Karpas-422 (cell line): ENCODE data around the gene PRKN. TPM values are rescaled to one million over a fixed set of nuclear protein-coding genes. Genes with fewer than 3 reads are reported as not detected.

Experiments used
- DNase-seq: peaks from one replicate; pipeline ENCODE4 v3.0.0-alpha.2; 2015
- H2AFZ ChIP-seq: fragments of 200-600 bp; sonication (generic); 2 replicates; pipeline ENCODE4 v1.6.1; 2014; ENCODE audit warnings: antibody characterized with exemption, low read length, mixed read lengths
- H3K27ac ChIP-seq: fragments of 200-600 bp; sonication (generic); 2 replicates; pipeline ENCODE4 v1.5.1; 2014; ENCODE audit warnings: mild to moderate bottlenecking, low read length, moderate library complexity
- H3K27me3 ChIP-seq: fragments of 200-600 bp; sonication (generic); 2 replicates; pipeline ENCODE4 v1.6.1; 2014; ENCODE audit warnings: low read length, mixed read lengths
- H3K36me3 ChIP-seq: fragments of 200-600 bp; sonication (generic); 2 replicates; pipeline ENCODE4 v1.6.1; 2014; ENCODE audit warnings: low read length, mixed read lengths; ENCODE audit not compliant: insufficient read depth
- H3K4me1 ChIP-seq: fragments of 200-600 bp; sonication (generic); 2 replicates; pipeline ENCODE4 v1.6.1; 2014; ENCODE audit warnings: mild to moderate bottlenecking, low read length, mixed read lengths
- H3K4me2 ChIP-seq: fragments of 200-600 bp; sonication (generic); 2 replicates; pipeline ENCODE4 v1.6.1; 2014; ENCODE audit warnings: low read length, low read depth, mild to moderate bottlenecking; ENCODE audit not compliant: poor library complexity, severe bottlenecking
- H3K4me3 ChIP-seq: fragments of 200-600 bp; sonication (generic); 2 replicates; pipeline ENCODE4 v1.5.1; 2014; ENCODE audit warnings: mild to moderate bottlenecking, antibody characterized with exemption, low read length, mixed read lengths
- H3K79me2 ChIP-seq: fragments of 200-600 bp; sonication (generic); 2 replicates; pipeline ENCODE4 v1.6.1; 2014; ENCODE audit warnings: mild to moderate bottlenecking, low read length, mixed read lengths
- H3K9ac ChIP-seq: fragments of 200-600 bp; sonication (generic); 2 replicates; pipeline ENCODE4 v1.6.0; 2014; ENCODE audit warnings: low read length
- H3K9me2 ChIP-seq: fragments of 200-600 bp; sonication (generic), shearing (Covaris generic); replicated peaks from 2 replicates; pipeline ENCODE4 v1.6.0; 2014; ENCODE audit warnings: mild to moderate bottlenecking, low read length, moderate library complexity; ENCODE audit not compliant: insufficient read depth
- H3K9me3 ChIP-seq: fragments of 300-700, 200-600 bp; sonication (generic); 2 replicates; pipeline ENCODE4 v1.6.1; 2014; ENCODE audit warnings: low read length, mixed read lengths
- H4K20me1 ChIP-seq: fragments of 200-600 bp; sonication (generic); 2 replicates; pipeline ENCODE4 v1.6.1; 2014; ENCODE audit warnings: mild to moderate bottlenecking, antibody characterized with exemption, low read length, low read depth; ENCODE audit not compliant: insufficient read depth
- total RNA-seq: library from RNA; depleted of rRNA; stranded (reverse); fragments of >200 nt; shearing (Covaris generic); gene quantifications from 2 replicates; pipeline ENCODE4 v1.2.3, GENCODE V29; 2014; ENCODE audit warnings: low replicate concordance

Gene PRKN
- total RNA-seq, 1 experiment from 2014 or later, result not detected

DNA sequence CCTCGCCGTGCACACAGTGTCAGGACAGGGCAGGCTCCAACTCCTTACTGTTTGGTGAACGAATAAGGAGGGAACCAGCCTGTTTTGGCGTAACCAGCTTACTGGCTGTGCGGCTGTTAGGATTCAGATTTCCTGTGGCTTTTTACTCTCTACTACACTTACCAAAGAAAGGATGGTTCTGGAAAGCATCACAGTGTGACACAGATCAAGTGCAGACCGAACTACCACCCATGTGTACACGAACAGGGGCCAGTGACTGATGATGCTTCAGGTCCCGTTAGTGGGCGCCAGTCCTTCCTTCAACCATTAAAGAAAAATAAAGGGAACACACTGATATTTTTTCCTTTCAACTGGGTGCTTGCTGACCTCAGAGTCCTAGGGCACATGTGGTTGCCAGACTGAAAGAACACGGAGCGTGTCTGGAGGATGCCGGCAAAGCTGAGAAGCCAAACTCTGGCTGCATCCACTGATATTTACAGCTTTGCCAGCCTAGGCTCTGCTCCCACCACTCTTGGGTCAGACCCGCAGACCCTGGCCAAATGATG is 1101.4 kb downstream of the PRKN start:
- Histone ChIP-seq H3K9me3 (no peaks in the 10 kb centered on the region), H3K9me2 (0 out of 2 replicates have a peak, but pooled peaks cover 5% of the 10 kb centered on the region), H3K4me2 (no peak overlapping the region), H4K20me1 (no peaks in the 10 kb centered on the region), H3K9ac (no peak overlapping the region), H3K36me3 (no peaks in the 10 kb centered on the region), H2AFZ (no peak overlapping the region), H3K27me3 (no peaks in the 10 kb centered on the region), H3K4me3 (no peak overlapping the region), H3K4me1 (no peaks in the 10 kb centered on the region), H3K27ac (no peak overlapping the region), H3K79me2 (no peaks in the 10 kb centered on the region)
- DNase-seq, result no peak

DNA sequence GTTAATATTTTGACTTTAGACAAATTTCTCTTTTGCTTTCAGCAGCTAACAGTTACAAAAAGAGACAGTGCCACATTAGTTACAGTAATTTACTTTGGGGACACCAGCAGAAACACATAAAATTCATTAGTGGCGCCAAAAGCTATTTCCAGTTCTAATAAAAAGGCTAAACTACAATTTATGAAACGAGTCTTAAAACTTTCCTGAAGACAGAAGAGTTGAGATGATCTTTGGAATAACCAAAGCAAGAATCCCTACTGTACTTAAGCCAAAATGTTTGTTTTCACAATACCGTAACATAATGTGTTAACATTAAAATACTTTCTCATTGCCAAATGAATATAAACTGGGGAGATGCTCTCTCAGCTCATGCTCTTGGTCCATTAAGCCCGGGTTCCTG is 1103.5 kb downstream of the PRKN start:
- Histone ChIP-seq H3K9me3 (no peaks in the 10 kb centered on the region), H3K79me2 (no peaks in the 10 kb centered on the region), H3K4me1 (no peaks in the 10 kb centered on the region), H3K4me2 (no peak overlapping the region), H3K4me3 (no peak overlapping the region), H3K27ac (no peak overlapping the region), H2AFZ (no peak overlapping the region), H3K9ac (no peak overlapping the region), H3K27me3 (no peaks in the 10 kb centered on the region), H3K9me2 (0 out of 2 replicates have a peak, but pooled peaks cover 5% of the 10 kb centered on the region), H4K20me1 (no peaks in the 10 kb centered on the region), H3K36me3 (no peaks in the 10 kb centered on the region)
- DNase-seq, result no peak

DNA sequence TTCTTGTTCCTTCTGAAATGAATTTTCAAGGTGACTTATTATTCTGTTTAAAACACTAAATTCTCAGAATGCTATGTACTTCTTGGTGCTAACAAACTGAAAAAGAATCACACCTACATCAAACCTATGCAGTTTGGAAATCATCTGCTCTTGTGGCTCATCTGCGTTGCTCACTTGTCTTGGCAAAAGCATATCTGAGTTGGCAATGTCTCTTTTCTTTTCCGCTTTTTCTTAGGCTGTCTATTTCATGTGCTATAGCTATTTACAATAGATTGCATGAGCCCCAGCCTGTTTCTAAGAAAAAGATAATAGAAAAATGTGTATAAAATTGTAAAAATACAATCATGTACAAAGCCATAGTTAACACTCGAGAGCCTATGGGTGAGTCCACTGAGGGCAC is 1104.8 kb downstream of the PRKN start:
- H3K9me3 ChIP-seq, result no peaks in the 10 kb centered on the region

DNA sequence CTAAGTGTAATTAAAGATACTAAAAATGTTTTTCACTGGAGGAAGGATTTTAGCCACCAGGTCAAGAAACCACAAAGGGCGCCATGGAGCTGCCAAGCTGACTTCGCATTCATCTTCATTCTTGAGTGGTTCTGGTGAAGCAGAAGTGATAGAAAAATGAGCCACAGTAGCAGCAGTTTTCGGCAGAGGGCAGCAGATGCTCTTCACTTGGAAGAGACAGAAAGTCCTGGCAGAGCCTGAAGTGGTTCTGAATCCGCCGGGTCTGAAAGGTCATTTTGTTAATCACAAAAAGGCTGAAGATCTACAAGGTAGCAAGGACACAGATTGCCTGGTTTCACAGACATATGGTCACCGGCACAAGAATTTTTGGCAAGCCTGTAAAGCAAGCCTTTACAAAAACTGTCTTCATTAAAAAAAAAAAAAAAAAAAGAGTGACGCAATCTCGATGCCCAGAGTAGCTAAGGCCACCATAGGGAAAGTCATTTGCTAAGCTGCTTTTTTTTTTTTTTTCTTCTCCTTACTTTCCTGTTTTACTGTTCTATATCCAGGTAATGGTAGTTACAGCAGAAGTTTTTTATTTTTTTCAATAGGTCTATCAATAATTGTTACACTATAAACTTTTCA is 1108.6 kb downstream of the PRKN start:
- no peak overlapping the region for H3K9ac ChIP-seq
- H2AFZ ChIP-seq, result no peak overlapping the region
- H3K27me3 ChIP-seq, result no peaks in the 10 kb centered on the region
- H3K4me2 ChIP-seq, result no peak overlapping the region
- no peaks in the 10 kb centered on the region for H3K79me2 ChIP-seq
- no peaks in the 10 kb centered on the region for H4K20me1 ChIP-seq
- 0 out of 2 replicates have a peak, but pooled peaks cover 2% of the 10 kb centered on the region for H3K4me1 ChIP-seq
- H3K9me3 ChIP-seq, result no peaks in the 10 kb centered on the region
- no peaks in the 10 kb centered on the region for H3K36me3 ChIP-seq
- H3K4me3 ChIP-seq, result no peak overlapping the region
- H3K27ac ChIP-seq, result no peak overlapping the region
- peak; percentile 79 for DNase-seq
- H3K9me2 ChIP-seq, result no peaks in the 10 kb centered on the region

More for the DNA sequence above, 1104.8 kb downstream of the PRKN start:
- Histone ChIP-seq H4K20me1 (no peaks in the 10 kb centered on the region), H3K9ac (no peak overlapping the region), H3K27me3 (no peaks in the 10 kb centered on the region), H3K4me2 (no peak overlapping the region), H3K36me3 (no peaks in the 10 kb centered on the region), H3K27ac (no peak overlapping the region), H3K4me1 (0 out of 2 replicates have a peak, but pooled peaks cover 2% of the 10 kb centered on the region), H3K4me3 (no peak overlapping the region), H3K79me2 (no peaks in the 10 kb centered on the region), H2AFZ (no peak overlapping the region), H3K9me2 (no peaks in the 10 kb centered on the region)
- DNase-seq, result no peak

DNA sequence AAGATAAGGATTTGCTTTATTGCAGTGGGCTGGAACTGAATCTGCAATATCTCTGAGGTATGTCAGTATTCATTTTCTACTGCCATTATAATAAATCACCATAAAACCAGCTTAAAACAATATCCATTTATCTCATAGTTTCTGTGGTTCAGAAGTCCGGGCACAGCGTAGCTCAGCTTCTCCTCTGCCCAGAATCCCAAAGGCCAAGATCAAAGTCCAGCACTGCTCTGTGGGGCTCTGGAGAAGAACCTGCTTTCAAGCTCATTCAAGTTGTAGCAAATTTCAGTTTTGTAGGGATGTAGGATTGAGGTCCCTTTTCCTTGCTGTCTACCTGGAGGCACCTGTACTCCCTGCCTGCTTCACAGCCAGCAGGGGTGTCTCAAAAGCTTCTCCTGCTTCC is 1113.9 kb downstream of the PRKN start:
- H4K20me1 ChIP-seq, result no peaks in the 10 kb centered on the region
- H3K4me3 ChIP-seq, result no peak overlapping the region
- H3K79me2 ChIP-seq, result no peaks in the 10 kb centered on the region
- no peak overlapping the region for H3K4me2 ChIP-seq
- no peaks in the 10 kb centered on the region for H3K27me3 ChIP-seq
- H3K9ac ChIP-seq, result no peak overlapping the region
- H3K9me2 ChIP-seq, result no peaks in the 10 kb centered on the region
- DNase-seq, result no peak
- H3K9me3 ChIP-seq, result no peaks in the 10 kb centered on the region
- H2AFZ ChIP-seq, result no peak overlapping the region
- no peak overlapping the region for H3K27ac ChIP-seq
- H3K4me1 ChIP-seq, result no peaks in the 10 kb centered on the region
- H3K36me3 ChIP-seq, result no peaks in the 10 kb centered on the region

DNA sequence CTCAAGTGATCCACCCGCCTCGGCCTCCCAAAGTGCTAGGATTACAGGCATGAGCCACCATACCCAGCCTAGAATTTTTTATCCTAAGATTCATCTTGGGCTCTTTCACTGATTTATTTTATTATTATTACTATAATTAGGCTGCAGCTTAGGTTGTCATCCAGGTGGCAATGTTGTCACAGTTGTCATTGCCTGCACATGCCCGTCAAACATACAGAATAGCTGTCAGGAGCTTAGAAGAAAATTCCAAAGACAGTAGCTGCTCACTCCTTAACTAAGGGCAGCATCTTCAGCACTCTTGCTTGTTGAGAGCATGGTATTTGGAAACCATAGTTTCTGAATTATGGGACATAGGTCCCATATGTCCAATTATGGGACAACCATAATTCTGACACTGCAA is 1118.8 kb downstream of the PRKN start:
- H3K79me2 ChIP-seq, result no peaks in the 10 kb centered on the region
- no peak for DNase-seq
- no peak overlapping the region for H3K4me3 ChIP-seq
- no peaks in the 10 kb centered on the region for H4K20me1 ChIP-seq
- H3K27ac ChIP-seq, result no peak overlapping the region
- H3K27me3 ChIP-seq, result no peaks in the 10 kb centered on the region
- H3K36me3 ChIP-seq, result no peaks in the 10 kb centered on the region
- H3K4me1 ChIP-seq, result no peaks in the 10 kb centered on the region
- no peak overlapping the region for H2AFZ ChIP-seq
- no peaks in the 10 kb centered on the region for H3K9me2 ChIP-seq
- no peaks in the 10 kb centered on the region for H3K9me3 ChIP-seq
- no peak overlapping the region for H3K4me2 ChIP-seq
- no peak overlapping the region for H3K9ac ChIP-seq

DNA sequence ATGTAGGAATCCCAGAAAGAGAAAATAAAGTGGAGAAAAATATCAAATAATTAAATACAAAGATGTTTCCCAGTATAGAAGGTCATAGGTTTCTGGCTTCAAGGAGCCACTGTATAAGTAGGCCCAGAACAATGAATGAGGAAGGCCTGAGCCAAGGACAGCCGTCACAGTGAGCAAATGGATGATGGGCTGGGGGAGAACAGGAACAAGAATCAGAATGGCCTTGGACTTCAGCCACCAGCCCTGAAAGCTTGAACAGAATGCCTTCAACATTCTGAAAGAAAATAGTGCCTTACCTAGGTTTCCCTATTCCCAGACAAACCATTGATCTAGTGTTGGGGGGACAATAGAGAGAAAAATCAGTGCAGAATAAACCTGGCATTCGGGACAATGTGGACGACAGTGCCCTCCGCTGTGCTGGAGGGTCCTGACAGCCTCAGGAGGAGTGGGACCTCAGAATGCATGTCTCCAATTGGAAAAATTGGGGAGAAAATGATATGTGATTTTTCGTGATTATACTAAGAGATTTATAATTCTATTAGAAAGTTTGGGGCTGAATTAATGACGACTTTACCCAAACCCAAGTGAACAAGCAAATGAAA is 1119.8 kb downstream of the PRKN start:
- DNase-seq, result no peak
- Histone ChIP-seq H3K9ac (no peak overlapping the region), H3K9me2 (no peaks in the 10 kb centered on the region), H4K20me1 (no peaks in the 10 kb centered on the region), H3K79me2 (no peaks in the 10 kb centered on the region), H3K9me3 (no peaks in the 10 kb centered on the region), H3K36me3 (no peaks in the 10 kb centered on the region), H3K4me2 (no peak overlapping the region), H3K27me3 (no peaks in the 10 kb centered on the region), H2AFZ (no peak overlapping the region), H3K4me1 (no peaks in the 10 kb centered on the region), H3K27ac (no peak overlapping the region), H3K4me3 (no peak overlapping the region)

DNA sequence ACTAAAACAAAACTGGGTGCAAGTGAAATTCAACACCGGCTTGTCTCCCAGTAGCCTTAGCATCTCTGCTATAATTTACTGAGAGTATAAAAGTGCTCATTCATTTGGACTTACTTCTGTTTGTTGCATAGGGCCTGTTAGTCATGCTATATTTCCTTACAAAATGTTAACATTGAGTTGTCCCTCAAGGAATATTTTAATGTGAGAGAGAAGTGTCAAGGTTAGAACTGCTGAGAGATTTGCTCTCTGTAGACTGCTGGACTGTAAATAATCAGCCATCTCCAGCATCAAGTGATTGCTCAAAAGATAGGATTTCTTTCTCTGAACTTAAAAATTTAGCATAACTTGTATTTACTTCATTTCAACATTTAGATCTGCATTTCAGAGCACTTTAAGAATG is 1125.2 kb downstream of the PRKN start:
- no peaks in the 10 kb centered on the region for H3K79me2 ChIP-seq
- no peak overlapping the region for H3K4me2 ChIP-seq
- H3K27ac ChIP-seq, result no peak overlapping the region
- no peaks in the 10 kb centered on the region for H3K27me3 ChIP-seq
- H3K4me1 ChIP-seq, result no peaks in the 10 kb centered on the region
- no peaks in the 10 kb centered on the region for H4K20me1 ChIP-seq
- H3K9ac ChIP-seq, result no peak overlapping the region
- H3K9me2 ChIP-seq, result no peaks in the 10 kb centered on the region
- H3K4me3 ChIP-seq, result no peak overlapping the region
- H3K36me3 ChIP-seq, result no peaks in the 10 kb centered on the region
- no peaks in the 10 kb centered on the region for H3K9me3 ChIP-seq
- no peak for DNase-seq
- H2AFZ ChIP-seq, result no peak overlapping the region
